Smooth muscle cell (in vitro differentiated cells): Measurements from ENCODE around the gene CCDC87. TPM values are rescaled to one million over a fixed set of nuclear protein-coding genes. Genes with fewer than 3 reads are reported as not detected.

Experiments used
- DNase-seq: peaks from one replicate; lab custom pipeline; 2025; ENCODE audit not compliant: unreplicated experiment; lab: John Stamatoyannopoulos, UW
- H2AFZ ChIP-seq: fragments of 200-600 bp; sonication (generic); 2 replicates; pipeline ENCODE4 v1.6.0; 2016; ENCODE audit warnings: antibody characterized with exemption, low read depth, mild to moderate bottlenecking
- H3F3A ChIP-seq: fragments of 200-600 bp; sonication (generic); 2 replicates; pipeline ENCODE4 v1.6.0; 2017; ENCODE audit warnings: antibody characterized with exemption, low read depth
- H3K27ac ChIP-seq: fragments of 200-600 bp; sonication (generic); 2 replicates; pipeline ENCODE4 v1.5.1; 2016; ENCODE audit warnings: low read depth, mild to moderate bottlenecking
- H3K27me3 ChIP-seq: fragments of 200-600 bp; sonication (generic); 2 replicates; pipeline ENCODE4 v1.6.1; 2016; ENCODE audit warnings: low read depth, mild to moderate bottlenecking
- H3K36me3 ChIP-seq: fragments of 200-600 bp; sonication (generic); 2 replicates; pipeline ENCODE4 v1.5.1; 2016; ENCODE audit warnings: low read depth
- H3K4me1 ChIP-seq: fragments of 200-600 bp; sonication (generic); 2 replicates; pipeline ENCODE4 v1.5.1; 2016; ENCODE audit warnings: low read depth
- H3K4me2 ChIP-seq: fragments of 200-600 bp; sonication (generic); 2 replicates; pipeline ENCODE4 v1.6.0; 2016; ENCODE audit warnings: mild to moderate bottlenecking
- H3K4me3 ChIP-seq: fragments of 200-600 bp; sonication (generic); 2 replicates; pipeline ENCODE4 v1.5.1; 2016; ENCODE audit warnings: mild to moderate bottlenecking
- H3K79me2 ChIP-seq: fragments of 200-600 bp; sonication (generic); 2 replicates; pipeline ENCODE4 v1.6.0; 2016; ENCODE audit warnings: low read depth, mild to moderate bottlenecking
- H3K9ac ChIP-seq: fragments of 200-600 bp; sonication (generic); 2 replicates; pipeline ENCODE4 v1.6.0; 2016; ENCODE audit warnings: low read depth
- H3K9me3 ChIP-seq: fragments of 200-600 bp; sonication (generic); replicated peaks from 2 replicates; pipeline ENCODE4 v1.5.1; 2016; ENCODE audit warnings: low read depth
- H4K20me1 ChIP-seq: fragments of 200-600 bp; sonication (generic); 2 replicates; pipeline ENCODE4 v1.6.0; 2016; ENCODE audit warnings: low read depth
- CTCF ChIP-seq: fragments of 200-600 bp; sonication (generic); IDR thresholded peaks from 2 replicates; pipeline ENCODE4 v1.5.1; 2017; ENCODE audit warnings: borderline replicate concordance, mild to moderate bottlenecking, antibody characterized with exemption; ENCODE audit not compliant: insufficient read depth, poor library complexity, severe bottlenecking
- WGBS: methylation state at CpG from one replicate; pipeline ENCODE4 v1.1.7; 2016; ENCODE audit warnings: low lambda C conversion rate; 5-methylcytosine and 5-hydroxymethylcytosine counted together
- polyA plus RNA-seq: library from polyadenylated mRNA; unstranded; fragments of >200 nt; fragmentation: Nextera tagmentation; extraction: Ambion mirVana; gene quantifications from 2 replicates; pipeline ENCODE4 v1.2.1, GENCODE V29; 2016
- total RNA-seq: library from RNA; depleted of rRNA; stranded (reverse); fragments of >200 nt; gene quantifications from 2 replicates; pipeline ENCODE4 v1.2.3, GENCODE V29; 2014

The CCDC87 gene
- total and polyA plus RNA-seq, 2 experiments from 2014 or later = 0.56 to 2.5 TPM

- TF ChIP-seq CTCF = no peak
- H2AFZ ChIP-seq = no peak overlapping the region
- H3K4me2 ChIP-seq = no peak overlapping the region
- no peak overlapping the region for H3K4me3 ChIP-seq
- peaks cover 12% of the 10 kb centered on the region for H3F3A ChIP-seq
- 95% methylated on average over 16 of the region's 16 CpGs for WGBS
- no peak overlapping the region for H3K9ac ChIP-seq
- H3K36me3 ChIP-seq = peaks cover 4% of the 10 kb centered on the region
- H3K27ac ChIP-seq = no peak overlapping the region
- peaks cover 100% of the 10 kb centered on the region for H4K20me1 ChIP-seq
- H3K79me2 ChIP-seq = peaks cover 99% of the 10 kb centered on the region
- H3K27me3 ChIP-seq = no peaks in the 10 kb centered on the region
- peaks cover 15% of the 10 kb centered on the region for H3K4me1 ChIP-seq
- H3K9me3 ChIP-seq = no peaks in the 10 kb centered on the region
- no peak for DNase-seq
Observed at GRCh38 chr11:66624450-66624849, 31.6 kb upstream of the CCDC87 start.

GRCh38 chr11:66619080-66619554, 26.3 kb upstream of the CCDC87 start:
- H3K27me3 ChIP-seq = no peaks in the 10 kb centered on the region
- peak overlapping the region; percentile 96 for H3K9ac ChIP-seq
- peaks cover 73% of the 10 kb centered on the region for H4K20me1 ChIP-seq
- H3K4me3 ChIP-seq = peak overlapping the region; percentile 81
- peaks cover 35% of the 10 kb centered on the region for H3K4me1 ChIP-seq
- DNase-seq = no peak
- TF ChIP-seq CTCF = no peak
- peak overlapping the region; percentile 97 for H3K27ac ChIP-seq
- peak overlapping the region; percentile 98 for H3K4me2 ChIP-seq
- H2AFZ ChIP-seq = no peak overlapping the region
- H3K79me2 ChIP-seq = peaks cover 75% of the 10 kb centered on the region
- H3K9me3 ChIP-seq = no peaks in the 10 kb centered on the region
- H3F3A ChIP-seq = peaks cover 31% of the 10 kb centered on the region
- 23% methylated on average over 4 of the region's 4 CpGs for WGBS
- H3K36me3 ChIP-seq = no peaks in the 10 kb centered on the region

- peak overlapping the region; percentile 98 for H3K4me2 ChIP-seq
- H3F3A ChIP-seq = peaks cover 31% of the 10 kb centered on the region
- peaks cover 56% of the 10 kb centered on the region for H3K79me2 ChIP-seq
- H3K4me1 ChIP-seq = peaks cover 35% of the 10 kb centered on the region
- no peak for TF ChIP-seq CTCF
- under 1% methylated on average over 35 of the region's 38 CpGs for WGBS
- H3K27me3 ChIP-seq = no peaks in the 10 kb centered on the region
- peaks cover 55% of the 10 kb centered on the region for H4K20me1 ChIP-seq
- peak overlapping the region; percentile 96 for H3K9ac ChIP-seq
- H3K4me3 ChIP-seq = peak overlapping the region; percentile 81
- no peaks in the 10 kb centered on the region for H3K36me3 ChIP-seq
- H3K9me3 ChIP-seq = no peaks in the 10 kb centered on the region
- H3K27ac ChIP-seq = peak overlapping the region; percentile 97
- DNase-seq = no peak
- H2AFZ ChIP-seq = no peak overlapping the region
Observed at GRCh38 chr11:66617155-66617834, 24.4 kb upstream of the CCDC87 start.
